K562 (cell line): ENCODE results near the gene FOS. TPM values are rescaled to one million over a fixed set of nuclear protein-coding genes. Genes with fewer than 3 reads are reported as not detected.

Source experiments
- ELK3 ChIP-seq: fragments of 450-650 bp; formaldehyde crosslinking; IDR thresholded peaks from 2 replicates; pipeline ENCODE4 v1.4.0; 2020; ENCODE audit warnings: mild to moderate bottlenecking
- ETS2 ChIP-seq: IDR thresholded peaks from 2 replicates; pipeline ENCODE4 v1.6.1; 2016; ENCODE audit warnings: borderline replicate concordance, missing genetic modification characterization, mild to moderate bottlenecking, moderate library complexity, missing compliant biosample characterization; ENCODE audit not compliant: poor library complexity, severe bottlenecking
- ETV1 ChIP-seq: fragments of 450-650 bp; conservative IDR thresholded peaks from 2 replicates; pipeline ENCODE4 v1.6.1; 2016; ENCODE audit warnings: missing genetic modification characterization, control low read depth, low read depth, missing compliant biosample characterization
- HEY1 ChIP-seq: fragments of 250-450 bp; sonication (Bioruptor Pico); IDR thresholded peaks from 2 replicates; pipeline ENCODE4 v1.5.0; 2020; ENCODE audit warnings: mild to moderate bottlenecking, moderate library complexity, borderline replicate concordance
- KDM4B ChIP-seq, 2 experiments: fragments of 450-650 bp in 1 of 2; sonication (generic) in 1 of 2; IDR thresholded peaks; 2 replicates each; pipeline ENCODE4 v1.6.1; 2016 to 2017; ENCODE audit warnings: borderline replicate concordance in 2 of 2, antibody characterized with exemption in 1 of 2, low read depth in 1 of 2, mild to moderate bottlenecking in 1 of 2
- MTA2 ChIP-seq: fragments of 450-650 bp; IDR thresholded peaks from 2 replicates; pipeline ENCODE4 v1.6.1; 2016; ENCODE audit warnings: low read depth
- NCOR1 ChIP-seq: fragments of 450-650 bp; IDR thresholded peaks from 2 replicates; pipeline ENCODE4 v1.6.1; 2016; ENCODE audit warnings: mild to moderate bottlenecking, moderate library complexity
- NONO ChIP-seq, 2 experiments: fragments of 200-400 bp in 1 of 2; fragments of 450-650 bp in 1 of 2; formaldehyde crosslinking in 1 of 2; IDR thresholded peaks; 2 replicates each; pipeline ENCODE4 v1.6.1; 2017; ENCODE audit warnings: low read depth in 2 of 2, mild to moderate bottlenecking in 2 of 2, moderate library complexity in 2 of 2, low read length in 1 of 2
- PREB ChIP-seq: sonication (generic); formaldehyde crosslinking; IDR thresholded peaks from 2 replicates; pipeline ENCODE4 v1.8.1; 2023; ENCODE audit warnings: mild to moderate bottlenecking, missing genetic modification reagents
- PRPF4 ChIP-seq: fragments of 200-400 bp; formaldehyde crosslinking; IDR thresholded peaks from one replicate; pipeline ENCODE4 v1.6.1; 2017; ENCODE audit warnings: low read length, low read depth, mild to moderate bottlenecking; ENCODE audit not compliant: insufficient read depth, poor library complexity, severe bottlenecking
- SMARCB1 ChIP-seq: IDR thresholded peaks from 2 replicates; pipeline ENCODE4 v1.6.1; 2011; ENCODE audit warnings: improper control_type of control experiment, low read depth; ENCODE audit not compliant: insufficient read length
- TSC22D4 ChIP-seq: fragments of 450-650 bp; IDR thresholded peaks from 2 replicates; pipeline ENCODE4 v1.6.1; 2016; ENCODE audit warnings: missing genetic modification characterization, missing biosample characterization, control low read depth
- XRCC4 ChIP-seq: IDR thresholded peaks from one replicate; pipeline ENCODE4 v1.6.1; 2011; ENCODE audit not compliant: insufficient read depth, insufficient read length; ENCODE audit errors: extremely low read depth
- ZFP36 ChIP-seq: fragments of 150-350 bp; IDR thresholded peaks from 2 replicates; pipeline ENCODE4 v1.6.1; 2018; ENCODE audit warnings: low read length, low read depth; ENCODE audit not compliant: partially characterized antibody
- ZNF609 ChIP-seq: sonication (generic); formaldehyde crosslinking; IDR thresholded peaks from 2 replicates; pipeline ENCODE4 v1.8.1; 2023; ENCODE audit warnings: missing genetic modification reagents, mild to moderate bottlenecking, borderline replicate concordance
- polyA plus RNA-seq, 8 experiments: library from polyadenylated mRNA; depleted of rRNA in 4 of 8; stranded (reverse) in 5 of 8; unstranded in 3 of 8; fragments of >200 nt; fragmentation: Nextera tagmentation in 2 of 8; fragmentation: Illumina TruSeq in 1 of 8; extraction: Ambion mirVana in 2 of 8; extraction: Trizol in 1 of 8; gene quantifications; 2 replicates each; pipeline versions ENCODE4 v1.2.1 to v1.2.3, GENCODE V29; 2011 to 2014; ENCODE audit warnings: inconsistent platforms in 1 of 8, missing spikeins in 1 of 8
- total RNA-seq, 7 experiments: library from RNA; depleted of rRNA in 6 of 7; stranded (reverse); fragments of >200 nt in 6 of 7; fragmentation: Illumina TruSeq in 2 of 7; extraction: Trizol in 2 of 7; gene quantifications; 2 replicates each; pipeline versions ENCODE4 v1.2.1 to v1.2.3, GENCODE V29; 2011 to 2021; ENCODE audit warnings: low replicate concordance in 1 of 7
- TF ChIP-seq, protein P1 (sequence below), 2 experiments: IDR thresholded peaks in 1 of 2; conservative IDR thresholded peaks in 1 of 2; 2 replicates each; pipeline ENCODE4 v1.6.1; 2016; ENCODE audit warnings: low read depth in 2 of 2, mild to moderate bottlenecking in 1 of 2, missing compliant biosample characterization in 1 of 2, missing genetic modification characterization in 1 of 2, moderate library complexity in 1 of 2

FOS gene
- total and polyA plus RNA-seq, 9 of the 15 experiments (the other 6 are each of a cell fraction or from before 2014, with no cell fraction given), result 0.54 to 13.8 (median 8.9) TPM

GRCh38 chr14:75301666-75302325 is 23.2 kb downstream of the FOS start (continued):
- TF ChIP-seq, protein P1, sequence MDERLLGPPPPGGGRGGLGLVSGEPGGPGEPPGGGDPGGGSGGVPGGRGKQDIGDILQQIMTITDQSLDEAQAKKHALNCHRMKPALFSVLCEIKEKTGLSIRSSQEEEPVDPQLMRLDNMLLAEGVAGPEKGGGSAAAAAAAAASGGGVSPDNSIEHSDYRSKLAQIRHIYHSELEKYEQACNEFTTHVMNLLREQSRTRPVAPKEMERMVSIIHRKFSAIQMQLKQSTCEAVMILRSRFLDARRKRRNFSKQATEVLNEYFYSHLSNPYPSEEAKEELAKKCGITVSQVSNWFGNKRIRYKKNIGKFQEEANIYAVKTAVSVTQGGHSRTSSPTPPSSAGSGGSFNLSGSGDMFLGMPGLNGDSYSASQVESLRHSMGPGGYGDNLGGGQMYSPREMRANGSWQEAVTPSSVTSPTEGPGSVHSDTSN (CRISPR knock-in tag; IDR thresholded peaks at IDR 0.05; ENCODE audit: low read depth), result no peak
- TF ChIP-seq, protein P1 (tag; conservative IDR thresholded peaks at IDR 0.05; ENCODE audit: low read depth), result no peak
- TF ChIP-seq HEY1 (CRISPR knock-in tag) (no peak), ELK3 (CRISPR knock-in tag) (no peak), ETS2 (tag) (no peak), PREB (CRISPR knock-in tag) (no peak), PRPF4 (no peak), ZNF609 (CRISPR knock-in tag) (no peak), TSC22D4 (tag) (no peak), NCOR1 (peak; percentile 37; the same call in 1 of the 2 replicates), XRCC4 (no peak), SMARCB1 (no peak), ZFP36 (no peak), KDM4B (IDR thresholded peaks at IDR 0.05; ENCODE audit: borderline replicate concordance in 2 of 2, low read depth in 1 of 2) (no peak), MTA2 (no peak), ETV1 (tag) (peak; percentile 91), NONO (IDR thresholded peaks at IDR 0.05; ENCODE audit: low read depth in 2 of 2, low read length in 1 of 2) (no peak)
